ENCODE data around the gene LMO1. TPM values are rescaled to one million over a fixed set of nuclear protein-coding genes. Genes with fewer than 3 reads are reported as not detected.

The LMO1 gene
- total RNA-seq, 2 experiments from 2014 or later: not detected

DNA sequence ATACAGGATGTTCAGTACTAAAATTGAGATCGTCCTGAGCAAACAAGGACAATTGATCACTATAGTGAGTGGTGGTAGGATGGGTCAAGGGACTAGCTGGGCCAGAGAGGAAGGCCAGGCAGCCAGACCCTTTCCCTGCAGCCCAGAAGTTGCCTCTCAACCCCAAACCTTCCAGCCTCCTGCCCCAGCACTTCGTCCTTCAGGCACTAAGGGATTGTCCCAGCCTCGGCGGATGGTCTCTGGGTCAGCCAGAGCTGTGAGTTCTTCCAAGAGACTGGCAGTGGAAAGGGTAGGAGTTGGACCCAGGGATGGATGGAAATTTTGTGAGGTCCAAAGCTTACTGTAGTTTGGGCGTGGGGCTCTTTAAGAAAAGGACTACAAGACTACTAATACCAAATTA is 3.6 kb upstream of the LMO1 start:
- Histone ChIP-seq H3K4me2 (ENCODE audit: low read length) (no peak overlapping the region), H2AFZ (ENCODE audit: low read length) (no peak overlapping the region), H3K4me3 (ENCODE audit: low read depth, low read length, poor library complexity, severe bottlenecking) (no peak overlapping the region), H3K27ac (ENCODE audit: low read depth, low read length, poor library complexity, severe bottlenecking) (no peak overlapping the region), H4K20me1 (ENCODE audit: insufficient read depth, low read length) (no peaks in the 10 kb centered on the region), H3K9me2 (ENCODE audit: insufficient read depth, low read length) (no peaks in the 10 kb centered on the region), H3K79me2 (ENCODE audit: insufficient read depth, low read depth, low read length) (no peaks in the 10 kb centered on the region), H3K36me3 (ENCODE audit: insufficient read depth, low read length) (no peaks in the 10 kb centered on the region), H3K9me3 (ENCODE audit: low read length) (no peaks in the 10 kb centered on the region), H3K4me1 (ENCODE audit: insufficient read depth, low read length, poor library complexity, severe bottlenecking) (no peaks in the 10 kb centered on the region)
- ChIA-PET CTCF (ENCODE audit: unreplicated experiment) (no interaction called here), POLR2A (interaction anchor here (0.6 kb wide), 1 partner anchor 159 kb away, joined by 3 read pairs; no protein-coding TSS in a partner anchor)
- intact Hi-C loops (cut with micrococcal nuclease; ENCODE audit: unreplicated experiment): no loop called here
- DNase-seq (ENCODE audit: low spot score): no peak
- TF ChIP-seq EZH2phosphoT487 (IDR thresholded peaks at IDR 0.05; ENCODE audit: borderline replicate concordance, low read depth, low read length): no peak
- no peak for TF ChIP-seq CTCF (conservative IDR thresholded peaks at IDR 0.05; ENCODE audit: low read length)
- BruUV-seq (replicated peaks): no TSS peak

DNA sequence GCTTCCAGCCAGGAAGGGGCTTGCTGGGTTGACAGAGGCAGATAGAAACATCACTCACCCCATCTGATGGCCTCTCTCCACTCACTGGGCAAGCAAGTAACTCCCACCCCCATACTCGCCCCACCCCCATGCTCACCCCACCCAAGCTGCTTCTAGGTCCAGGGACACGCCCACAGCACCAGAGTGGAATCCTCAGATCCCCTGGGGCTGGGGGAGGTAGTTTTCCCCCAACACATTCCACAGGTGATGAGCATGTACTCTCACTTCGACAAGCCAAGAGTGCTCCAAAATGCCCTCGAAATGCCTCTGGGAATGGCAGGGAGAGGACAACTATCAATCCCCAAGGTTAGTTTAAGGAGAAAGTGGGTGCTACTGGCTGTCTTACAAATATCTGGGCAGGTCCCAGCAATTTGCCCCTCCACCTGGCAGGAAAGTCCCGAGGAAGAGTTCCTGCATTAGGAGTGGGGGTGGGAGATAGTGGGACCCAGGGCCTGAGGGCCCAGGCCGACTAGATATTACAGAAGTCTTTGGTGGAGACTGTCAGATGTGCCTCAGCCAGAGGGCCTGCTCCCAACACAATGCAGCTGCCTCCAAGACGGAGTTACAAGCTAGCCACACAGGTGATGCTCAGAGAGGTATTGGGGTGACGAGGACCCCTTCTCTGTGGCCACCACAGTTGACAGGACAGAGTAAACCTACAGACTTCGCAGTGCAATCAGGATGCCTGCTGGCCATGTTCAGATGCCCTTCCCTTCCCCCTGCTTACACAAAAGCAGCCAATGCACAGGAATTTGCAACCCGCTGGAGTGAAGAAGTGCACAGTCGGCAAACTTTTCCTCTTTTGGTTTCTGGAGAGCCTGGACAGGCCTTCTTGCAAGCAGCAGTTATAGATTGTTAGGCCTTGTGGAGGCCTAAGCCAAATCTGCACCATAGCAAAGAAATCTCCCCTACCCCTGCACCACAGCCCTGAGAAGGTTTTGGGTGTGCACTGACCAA is 2.9 kb upstream of the LMO1 start:
- POLR2A ChIA-PET: interaction anchor here (0.6 kb wide), 2 partner anchors 158 to 550 kb away, joined by 3 read pairs; no protein-coding TSS in a partner anchor
- CTCF ChIA-PET (ENCODE audit: unreplicated experiment): no interaction called here

More for the DNA sequence above, 2.9 kb upstream of the LMO1 start:
- no peaks in the 10 kb centered on the region for H4K20me1 ChIP-seq (ENCODE audit: insufficient read depth, low read length)
- H3K4me1 ChIP-seq (ENCODE audit: insufficient read depth, low read length, poor library complexity, severe bottlenecking): no peaks in the 10 kb centered on the region
- TF ChIP-seq EZH2phosphoT487 (IDR thresholded peaks at IDR 0.05; ENCODE audit: borderline replicate concordance, low read depth, low read length) (no peak), CTCF (conservative IDR thresholded peaks at IDR 0.05; ENCODE audit: low read length) (no peak)
- no peak for DNase-seq (ENCODE audit: low spot score)
- no TSS peak for BruUV-seq (replicated peaks)
- intact Hi-C loops (cut with micrococcal nuclease; ENCODE audit: unreplicated experiment): no loop called here
- no peak overlapping the region for H3K4me3 ChIP-seq (ENCODE audit: low read depth, low read length, poor library complexity, severe bottlenecking)
- H3K9me3 ChIP-seq (ENCODE audit: low read length): no peaks in the 10 kb centered on the region
- no peak overlapping the region for H3K4me2 ChIP-seq (ENCODE audit: low read length)
- H3K27ac ChIP-seq (ENCODE audit: low read depth, low read length, poor library complexity, severe bottlenecking): no peak overlapping the region
- H3K9me2 ChIP-seq (ENCODE audit: insufficient read depth, low read length): no peaks in the 10 kb centered on the region
- H3K79me2 ChIP-seq (ENCODE audit: insufficient read depth, low read depth, low read length): no peaks in the 10 kb centered on the region
- H2AFZ ChIP-seq (ENCODE audit: low read length): no peak overlapping the region
- H3K36me3 ChIP-seq (ENCODE audit: insufficient read depth, low read length): no peaks in the 10 kb centered on the region

All from OCI-LY7 (cell line).